SK-N-MC (cell line): Measurements from ENCODE around the gene IFNG.
"Not testable (repeated sequence)": the region's sequence is repeated elsewhere in the genome, so short reads cannot be mapped to it uniquely, and the experiment has no call there.

Experiments
- DNase-seq: peaks from one replicate; pipeline ENCODE4 v3.0.0-alpha.2; 2011; ENCODE audit warnings: low read depth, low spot score
- H3K27ac ChIP-seq: fragments of 200-600 bp; sonication (generic); 2 replicates; pipeline ENCODE4 v1.5.1; 2016; ENCODE audit warnings: mixed run types
- H3K36me3 ChIP-seq: fragments of 200-600 bp; sonication (generic); 2 replicates; pipeline ENCODE4 v1.6.1; 2017; ENCODE audit warnings: antibody characterized with exemption, low read length, mixed read lengths; ENCODE audit not compliant: insufficient read depth
- H3K4me3 ChIP-seq: fragments of 200-600 bp; sonication (generic); 2 replicates; pipeline ENCODE4 v1.5.1; 2016
- H3K9ac ChIP-seq: fragments of 200-600 bp; sonication (generic); 2 replicates; pipeline ENCODE4 v1.8.0; 2017; ENCODE audit warnings: mixed run types, mixed read lengths; ENCODE audit not compliant: insufficient read length
- H3K9me3 ChIP-seq: fragments of 200-600 bp; sonication (generic); 2 replicates; pipeline ENCODE4 v1.6.1; 2017; ENCODE audit warnings: low read depth, mild to moderate bottlenecking, antibody characterized with exemption, low read length, moderate library complexity, mixed read lengths
- EZH2 ChIP-seq: fragments of 200-600 bp; sonication (generic); IDR thresholded peaks from one replicate; pipeline ENCODE4 v1.6.1; 2017; ENCODE audit warnings: antibody characterized with exemption
- FOXP2 ChIP-seq: optimal IDR thresholded peaks from 2 replicates; pipeline ENCODE3; 2011; ENCODE audit warnings: mild to moderate bottlenecking, moderate library complexity; ENCODE audit not compliant: insufficient read depth; ENCODE audit errors: extremely low read length, control extremely low read depth
- POLR2AphosphoS5 ChIP-seq: IDR thresholded peaks from 2 replicates; pipeline ENCODE4 v1.6.1; 2012; ENCODE audit warnings: mild to moderate bottlenecking, low read depth, low read length, borderline replicate concordance

The IFNG gene

GRCh38 chr12:68189821-68190242 lies 30.3 kb upstream of the IFNG start:
- H3K9me3 ChIP-seq, result no peaks in the 10 kb centered on the region
- TF ChIP-seq EZH2 (no peak), FOXP2 (no peak), POLR2AphosphoS5 (no peak)
- no peaks in the 10 kb centered on the region for H3K36me3 ChIP-seq
- no peak overlapping the region for H3K4me3 ChIP-seq
- H3K9ac ChIP-seq, result no peak overlapping the region
- H3K27ac ChIP-seq, result no peak overlapping the region
- no peak for DNase-seq

GRCh38 chr12:68185598-68185997 lies 26.1 kb upstream of the IFNG start:
- Histone ChIP-seq H3K9me3 (no peaks in the 10 kb centered on the region), H3K9ac (no peak overlapping the region), H3K36me3 (no peaks in the 10 kb centered on the region), H3K4me3 (no peak overlapping the region), H3K27ac (no peak overlapping the region)
- TF ChIP-seq POLR2AphosphoS5 (no peak), FOXP2 (no peak), EZH2 (no peak)
- no peak for DNase-seq

- no peak for DNase-seq
- Histone ChIP-seq H3K36me3 (no peaks in the 10 kb centered on the region), H3K27ac (no peak overlapping the region), H3K9ac (no peak overlapping the region), H3K4me3 (no peak overlapping the region), H3K9me3 (no peaks in the 10 kb centered on the region)
- TF ChIP-seq POLR2AphosphoS5 (no peak), EZH2 (no peak), FOXP2 (no peak)
Observed at GRCh38 chr12:68180792-68181744, 21.5 kb upstream of the IFNG start.

GRCh38 chr12:68178774-68179439 lies 19.4 kb upstream of the IFNG start:
- no peak for DNase-seq

GRCh38 chr12:68178184-68178583 lies 18.6 kb upstream of the IFNG start:
- TF ChIP-seq POLR2AphosphoS5 (no peak), FOXP2 (no peak), EZH2 (no peak)
- no peak for DNase-seq
- H3K36me3 ChIP-seq, result no peaks in the 10 kb centered on the region
- H3K27ac ChIP-seq, result no peak overlapping the region
- H3K9me3 ChIP-seq, result no peaks in the 10 kb centered on the region
- no peak overlapping the region for H3K4me3 ChIP-seq
- H3K9ac ChIP-seq, result no peak overlapping the region

More at GRCh38 chr12:68178774-68179439, 19.4 kb upstream of the IFNG start:
- no peaks in the 10 kb centered on the region for H3K9me3 ChIP-seq
- no peak for TF ChIP-seq FOXP2
- no peak for TF ChIP-seq POLR2AphosphoS5
- TF ChIP-seq EZH2, result no peak
- no peak overlapping the region for H3K27ac ChIP-seq
- H3K4me3 ChIP-seq, result no peak overlapping the region
- H3K36me3 ChIP-seq, result no peaks in the 10 kb centered on the region
- H3K9ac ChIP-seq, result no peak overlapping the region

- Histone ChIP-seq H3K9me3 (no peaks in the 10 kb centered on the region), H3K36me3 (no peaks in the 10 kb centered on the region), H3K27ac (no peak overlapping the region), H3K9ac (no peak overlapping the region), H3K4me3 (no peak overlapping the region)
- no peak for TF ChIP-seq FOXP2
- no peak for TF ChIP-seq EZH2
- TF ChIP-seq POLR2AphosphoS5, result no peak
- DNase-seq, result no peak
Observed at GRCh38 chr12:68177562-68177961, 18.0 kb upstream of the IFNG start.

- no peak for DNase-seq
- H3K9me3 ChIP-seq, result no peaks in the 10 kb centered on the region
- H3K27ac ChIP-seq, result no peak overlapping the region
- H3K9ac ChIP-seq, result no peak overlapping the region
- H3K4me3 ChIP-seq, result no peak overlapping the region
- TF ChIP-seq POLR2AphosphoS5 (no peak), EZH2 (no peak), FOXP2 (no peak)
- no peaks in the 10 kb centered on the region for H3K36me3 ChIP-seq
Observed at GRCh38 chr12:68176257-68176656, 16.7 kb upstream of the IFNG start.

GRCh38 chr12:68175557-68176061 lies 16.1 kb upstream of the IFNG start:
- TF ChIP-seq EZH2 (no peak), FOXP2 (no peak), POLR2AphosphoS5 (no peak)
- no peak overlapping the region for H3K9ac ChIP-seq
- DNase-seq, result no peak
- no peaks in the 10 kb centered on the region for H3K9me3 ChIP-seq
- no peaks in the 10 kb centered on the region for H3K36me3 ChIP-seq
- no peak overlapping the region for H3K27ac ChIP-seq
- H3K4me3 ChIP-seq, result no peak overlapping the region

- DNase-seq, H3K9ac ChIP-seq, H3K4me3 ChIP-seq, H3K9me3 ChIP-seq, H3K27ac ChIP-seq, H3K36me3 ChIP-seq: not testable (repeated sequence)
Observed at GRCh38 chr12:68174761-68175160, 15.2 kb upstream of the IFNG start.
